ENCODE measurements around the gene PRAMEF12.

GRCh38 chr1:12730156-12730555 lies 43.4 kb upstream of the PRAMEF12 start:
- TF ChIP-seq, protein P1, sequence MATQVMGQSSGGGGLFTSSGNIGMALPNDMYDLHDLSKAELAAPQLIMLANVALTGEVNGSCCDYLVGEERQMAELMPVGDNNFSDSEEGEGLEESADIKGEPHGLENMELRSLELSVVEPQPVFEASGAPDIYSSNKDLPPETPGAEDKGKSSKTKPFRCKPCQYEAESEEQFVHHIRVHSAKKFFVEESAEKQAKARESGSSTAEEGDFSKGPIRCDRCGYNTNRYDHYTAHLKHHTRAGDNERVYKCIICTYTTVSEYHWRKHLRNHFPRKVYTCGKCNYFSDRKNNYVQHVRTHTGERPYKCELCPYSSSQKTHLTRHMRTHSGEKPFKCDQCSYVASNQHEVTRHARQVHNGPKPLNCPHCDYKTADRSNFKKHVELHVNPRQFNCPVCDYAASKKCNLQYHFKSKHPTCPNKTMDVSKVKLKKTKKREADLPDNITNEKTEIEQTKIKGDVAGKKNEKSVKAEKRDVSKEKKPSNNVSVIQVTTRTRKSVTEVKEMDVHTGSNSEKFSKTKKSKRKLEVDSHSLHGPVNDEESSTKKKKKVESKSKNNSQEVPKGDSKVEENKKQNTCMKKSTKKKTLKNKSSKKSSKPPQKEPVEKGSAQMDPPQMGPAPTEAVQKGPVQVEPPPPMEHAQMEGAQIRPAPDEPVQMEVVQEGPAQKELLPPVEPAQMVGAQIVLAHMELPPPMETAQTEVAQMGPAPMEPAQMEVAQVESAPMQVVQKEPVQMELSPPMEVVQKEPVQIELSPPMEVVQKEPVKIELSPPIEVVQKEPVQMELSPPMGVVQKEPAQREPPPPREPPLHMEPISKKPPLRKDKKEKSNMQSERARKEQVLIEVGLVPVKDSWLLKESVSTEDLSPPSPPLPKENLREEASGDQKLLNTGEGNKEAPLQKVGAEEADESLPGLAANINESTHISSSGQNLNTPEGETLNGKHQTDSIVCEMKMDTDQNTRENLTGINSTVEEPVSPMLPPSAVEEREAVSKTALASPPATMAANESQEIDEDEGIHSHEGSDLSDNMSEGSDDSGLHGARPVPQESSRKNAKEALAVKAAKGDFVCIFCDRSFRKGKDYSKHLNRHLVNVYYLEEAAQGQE (IDR thresholded peaks at IDR 0.05; ENCODE audit: insufficient read depth in 1 of 2, low read depth in 2 of 2, low read length in 2 of 2), result no peak
- TF ChIP-seq POLR2AphosphoS5 (IDR thresholded peaks at IDR 0.05; ENCODE audit: low read depth, low read length) (no peak), SIN3A (IDR thresholded peaks at IDR 0.05; ENCODE audit: borderline replicate concordance, insufficient read depth, low read length) (no peak), TAF1 (IDR thresholded peaks at IDR 0.05; ENCODE audit: borderline replicate concordance, insufficient read depth, low read length) (no peak), FOXP2 (optimal IDR thresholded peaks at IDR 0.05; ENCODE audit: borderline replicate concordance, extremely low read depth, extremely low read length, insufficient read depth) (no peak)
